ENCODE data around the gene FOSB. TPM values are rescaled to one million over a fixed set of nuclear protein-coding genes. Genes with fewer than 3 reads are reported as not detected.

The FOSB gene
- total and polyA plus RNA-seq, 5 donors from 2014 or later, result 5.2 to 731 (median 11.3) TPM

- Mint-ChIP-seq H3K27me3 (no peaks in the 10 kb centered on the region), H3K4me3 (peak overlapping the region in 2 of 4 donors; percentile 43 to 66)
- H3K36me3 ChIP-seq (ENCODE audit: control insufficient read depth, insufficient read depth, low read length), result peaks cover 28% of the 10 kb centered on the region
Observed at GRCh38 chr19:45515807-45516401, 48.1 kb downstream of the FOSB start.

GRCh38 chr19:45517238-45517637 lies 49.4 kb downstream of the FOSB start:
- Histone ChIP-seq H3K9me3 (ENCODE audit: control insufficient read depth in 2 of 2, low read length in 2 of 2) (no peaks in the 10 kb centered on the region), H3K27me3 (ENCODE audit: control insufficient read depth, insufficient read depth, low read length) (no peaks in the 10 kb centered on the region), H3K36me3 (ENCODE audit: control insufficient read depth, insufficient read depth, low read length) (peaks cover 32% of the 10 kb centered on the region), H3K4me3 (ENCODE audit: low read depth, low read length) (no peak overlapping the region), H3K27ac (ENCODE audit: insufficient read depth, low read length, poor library complexity, severe bottlenecking) (no peak overlapping the region), H3K4me1 (ENCODE audit: control insufficient read depth, insufficient read depth, low read length, poor library complexity, severe bottlenecking) (peaks cover 36% of the 10 kb centered on the region)
- Mint-ChIP-seq H3K4me1 (peaks cover 0 to 45% (median 14%) of the 10 kb centered on the region in 4 donors), H3K27ac (peak overlapping the region in 1 of 3 donors; percentile 35), H3K36me3 (peaks cover 8% of the 10 kb centered on the region), H3K4me3 (no peak overlapping the region), H3K27me3 (no peaks in the 10 kb centered on the region), H3K9me3 (no peaks in the 10 kb centered on the region)
- no peak for ATAC-seq (ENCODE audit: low read depth in 2 of 2)
- DNase-seq, result no peak

More at GRCh38 chr19:45515807-45516401, 48.1 kb downstream of the FOSB start:
- peak overlapping the region; percentile 56 to 91 (median 91) for H3K27ac Mint-ChIP-seq
- H3K4me1 ChIP-seq (ENCODE audit: control insufficient read depth, insufficient read depth, low read length, poor library complexity, severe bottlenecking), result peaks cover 48% of the 10 kb centered on the region
- no peaks in the 10 kb centered on the region for H3K9me3 ChIP-seq (ENCODE audit: control insufficient read depth in 2 of 2, low read length in 2 of 2)
- no peaks in the 10 kb centered on the region for H3K9me3 Mint-ChIP-seq
- H3K4me3 ChIP-seq (ENCODE audit: low read depth, low read length), result no peak overlapping the region
- no peak for ATAC-seq (ENCODE audit: low read depth in 2 of 2)
- H3K27ac ChIP-seq (ENCODE audit: insufficient read depth, low read length, poor library complexity, severe bottlenecking), result peak overlapping the region; percentile 76
- peaks cover 0 to 57% (median 25%) of the 10 kb centered on the region in 4 donors for H3K4me1 Mint-ChIP-seq
- H3K27me3 ChIP-seq (ENCODE audit: control insufficient read depth, insufficient read depth, low read length), result no peaks in the 10 kb centered on the region
- DNase-seq, result no peak
- H3K36me3 Mint-ChIP-seq, result peaks cover 8% of the 10 kb centered on the region

GRCh38 chr19:45517641-45518468 lies 50.1 kb downstream of the FOSB start:
- ATAC-seq (ENCODE audit: low read depth in 2 of 2) (no peak), DNase-seq (no peak)
- Mint-ChIP-seq H3K4me3 (peak overlapping the region in 1 of 4 donors; percentile 13), H3K27ac (no peak overlapping the region), H3K9me3 (no peaks in the 10 kb centered on the region), H3K27me3 (no peaks in the 10 kb centered on the region), H3K36me3 (peaks cover 8% of the 10 kb centered on the region), H3K4me1 (peaks cover 0 to 39% (median 12%) of the 10 kb centered on the region in 4 donors)
- Histone ChIP-seq H3K9me3 (ENCODE audit: control insufficient read depth in 2 of 2, low read length in 2 of 2) (no peaks in the 10 kb centered on the region), H3K27me3 (ENCODE audit: control insufficient read depth, insufficient read depth, low read length) (no peaks in the 10 kb centered on the region), H3K36me3 (ENCODE audit: control insufficient read depth, insufficient read depth, low read length) (peaks cover 35% of the 10 kb centered on the region), H3K4me3 (ENCODE audit: low read depth, low read length) (no peak overlapping the region), H3K27ac (ENCODE audit: insufficient read depth, low read length, poor library complexity, severe bottlenecking) (no peak overlapping the region), H3K4me1 (ENCODE audit: control insufficient read depth, insufficient read depth, low read length, poor library complexity, severe bottlenecking) (peaks cover 35% of the 10 kb centered on the region)

- no peak for ATAC-seq (ENCODE audit: low read depth in 2 of 2)
- DNase-seq, result no peak
- no peak overlapping the region for H3K4me3 Mint-ChIP-seq
- Histone ChIP-seq H3K27ac (ENCODE audit: insufficient read depth, low read length, poor library complexity, severe bottlenecking) (no peak overlapping the region), H3K36me3 (ENCODE audit: control insufficient read depth, insufficient read depth, low read length) (peaks cover 37% of the 10 kb centered on the region), H3K4me3 (ENCODE audit: low read depth, low read length) (no peak overlapping the region), H3K9me3 (ENCODE audit: control insufficient read depth in 2 of 2, low read length in 2 of 2) (no peaks in the 10 kb centered on the region), H3K27me3 (ENCODE audit: control insufficient read depth, insufficient read depth, low read length) (no peaks in the 10 kb centered on the region), H3K4me1 (ENCODE audit: control insufficient read depth, insufficient read depth, low read length, poor library complexity, severe bottlenecking) (peaks cover 30% of the 10 kb centered on the region)
- H3K36me3 Mint-ChIP-seq, result peaks cover 9% of the 10 kb centered on the region
- H3K9me3 Mint-ChIP-seq, result no peaks in the 10 kb centered on the region
- no peaks in the 10 kb centered on the region for H3K27me3 Mint-ChIP-seq
- peaks cover 0 to 37% (median 11%) of the 10 kb centered on the region in 4 donors for H3K4me1 Mint-ChIP-seq
- H3K27ac Mint-ChIP-seq, result no peak overlapping the region
Observed at GRCh38 chr19:45518469-45518826, 50.7 kb downstream of the FOSB start.

GRCh38 chr19:45522010-45522941 lies 54.5 kb downstream of the FOSB start:
- peaks cover 0 to 13% (median 7%) of the 10 kb centered on the region in 4 donors for H3K4me1 Mint-ChIP-seq
- ATAC-seq (ENCODE audit: low read depth in 2 of 2) (no peak), DNase-seq (no peak)
- H3K27ac Mint-ChIP-seq, result no peak overlapping the region
- peaks cover 43% of the 10 kb centered on the region for H3K36me3 ChIP-seq (ENCODE audit: control insufficient read depth, insufficient read depth, low read length)
- H3K9me3 Mint-ChIP-seq, result no peaks in the 10 kb centered on the region
- H3K4me3 Mint-ChIP-seq, result no peak overlapping the region
- no peak overlapping the region for H3K27ac ChIP-seq (ENCODE audit: insufficient read depth, low read length, poor library complexity, severe bottlenecking)
- H3K4me3 ChIP-seq (ENCODE audit: low read depth, low read length), result no peak overlapping the region
- H3K27me3 Mint-ChIP-seq, result no peaks in the 10 kb centered on the region
- peaks cover 17% of the 10 kb centered on the region for H3K36me3 Mint-ChIP-seq
- no peaks in the 10 kb centered on the region for H3K9me3 ChIP-seq (ENCODE audit: control insufficient read depth in 2 of 2, low read length in 2 of 2)
- H3K4me1 ChIP-seq (ENCODE audit: control insufficient read depth, insufficient read depth, low read length, poor library complexity, severe bottlenecking), result peaks cover 3% of the 10 kb centered on the region
- no peaks in the 10 kb centered on the region for H3K27me3 ChIP-seq (ENCODE audit: control insufficient read depth, insufficient read depth, low read length)

GRCh38 chr19:45523642-45524256 lies 56.0 kb downstream of the FOSB start:
- H3K27ac ChIP-seq (ENCODE audit: insufficient read depth, low read length, poor library complexity, severe bottlenecking), result peak overlapping the region; percentile 24
- Mint-ChIP-seq H3K4me3 (peak overlapping the region in 1 of 4 donors; percentile 14), H3K27me3 (peaks cover 5% of the 10 kb centered on the region)

GRCh38 chr19:45524575-45525129 lies 56.9 kb downstream of the FOSB start:
- Mint-ChIP-seq H3K36me3 (peaks cover 12% of the 10 kb centered on the region), H3K27ac (no peak overlapping the region)

More at GRCh38 chr19:45523642-45524256, 56.0 kb downstream of the FOSB start:
- Mint-ChIP-seq H3K4me1 (peaks cover 0 to 20% (median 14%) of the 10 kb centered on the region in 4 donors), H3K36me3 (peaks cover 12% of the 10 kb centered on the region), H3K9me3 (no peaks in the 10 kb centered on the region), H3K27ac (peak overlapping the region in 2 of 3 donors; percentile 44 to 85)
- H3K27me3 ChIP-seq (ENCODE audit: control insufficient read depth, insufficient read depth, low read length), result no peaks in the 10 kb centered on the region
- H3K4me3 ChIP-seq (ENCODE audit: low read depth, low read length), result no peak overlapping the region
- H3K36me3 ChIP-seq (ENCODE audit: control insufficient read depth, insufficient read depth, low read length), result peaks cover 31% of the 10 kb centered on the region
- no peaks in the 10 kb centered on the region for H3K9me3 ChIP-seq (ENCODE audit: control insufficient read depth in 2 of 2, low read length in 2 of 2)
- H3K4me1 ChIP-seq (ENCODE audit: control insufficient read depth, insufficient read depth, low read length, poor library complexity, severe bottlenecking), result peaks cover 6% of the 10 kb centered on the region
- DNase-seq, result peak; percentile 67 to 87 (median 85)
- ATAC-seq (ENCODE audit: low read depth in 2 of 2), result peak; percentile 98

More at GRCh38 chr19:45524575-45525129, 56.9 kb downstream of the FOSB start:
- Mint-ChIP-seq H3K4me1 (peaks cover 0 to 24% (median 14%) of the 10 kb centered on the region in 4 donors), H3K9me3 (no peaks in the 10 kb centered on the region), H3K4me3 (no peak overlapping the region), H3K27me3 (peaks cover 5% of the 10 kb centered on the region)
- Histone ChIP-seq H3K9me3 (ENCODE audit: control insufficient read depth in 2 of 2, low read length in 2 of 2) (no peaks in the 10 kb centered on the region), H3K36me3 (ENCODE audit: control insufficient read depth, insufficient read depth, low read length) (peaks cover 30% of the 10 kb centered on the region), H3K27ac (ENCODE audit: insufficient read depth, low read length, poor library complexity, severe bottlenecking) (no peak overlapping the region), H3K27me3 (ENCODE audit: control insufficient read depth, insufficient read depth, low read length) (no peaks in the 10 kb centered on the region), H3K4me1 (ENCODE audit: control insufficient read depth, insufficient read depth, low read length, poor library complexity, severe bottlenecking) (peaks cover 11% of the 10 kb centered on the region), H3K4me3 (ENCODE audit: low read depth, low read length) (no peak overlapping the region)
- no peak for ATAC-seq (ENCODE audit: low read depth in 2 of 2)
- DNase-seq, result no peak

Measured in CD4-positive, CD25-positive, alpha-beta regulatory T cell (primary cell).